Activated CD4-positive, alpha-beta memory T cell treated with anti-CD3 and anti-CD28 coated beads for 36 hours (primary cell): ENCODE data around the gene VWA8. TPM values are rescaled to one million over a fixed set of nuclear protein-coding genes. Genes with fewer than 3 reads are reported as not detected.

Source experiments
- CTCF ChIA-PET: fragments of 350-600 bp; sonication (Branson Sonifier 250); formaldehyde crosslinking; loops from one replicate; lab custom pipeline; 2021; ENCODE audit warnings: antibody characterized with exemption, inconsistent platforms; lab: Charles Lee
- POLR2A ChIA-PET: fragments of 350-600 bp; sonication (Branson Sonifier 250); formaldehyde crosslinking; loops from one replicate; lab custom pipeline; 2021; ENCODE audit warnings: antibody characterized with exemption; lab: Charles Lee
- DNase-seq: peaks from one replicate; pipeline ENCODE4 v3.0.0-alpha.2; 2020
- H3K27ac Mint-ChIP-seq: one replicate; pipeline ENCODE4 v1.8.0; 2021; ENCODE audit warnings: mixed read lengths
- H3K27me3 Mint-ChIP-seq: one replicate; pipeline ENCODE4 v1.8.0; 2021; ENCODE audit warnings: mixed read lengths
- H3K36me3 Mint-ChIP-seq: one replicate; pipeline ENCODE4 v1.8.0; 2021; ENCODE audit warnings: mixed read lengths
- H3K4me1 Mint-ChIP-seq: one replicate; pipeline ENCODE4 v1.8.0; 2021; ENCODE audit warnings: low read depth, mixed read lengths
- H3K4me3 Mint-ChIP-seq: one replicate; pipeline ENCODE4 v1.8.0; 2021; ENCODE audit warnings: mild to moderate bottlenecking, mixed read lengths
- H3K9me3 Mint-ChIP-seq: one replicate; pipeline ENCODE4 v1.8.0; 2021; ENCODE audit warnings: mixed read lengths
- intact Hi-C: fragments of 100-400 bp; cut with micrococcal nuclease; formaldehyde crosslinking; loops from one replicate; pipeline ENCODE4 v1.15.1; 2023
- total RNA-seq, 2 experiments: library from RNA; stranded (reverse); gene quantifications; one replicate each; pipeline ENCODE4 v1.2.3, GENCODE V29; 2021

Gene VWA8
- total RNA-seq, 2 experiments from 2014 or later = 16.8 to 17.1 TPM

DNA sequence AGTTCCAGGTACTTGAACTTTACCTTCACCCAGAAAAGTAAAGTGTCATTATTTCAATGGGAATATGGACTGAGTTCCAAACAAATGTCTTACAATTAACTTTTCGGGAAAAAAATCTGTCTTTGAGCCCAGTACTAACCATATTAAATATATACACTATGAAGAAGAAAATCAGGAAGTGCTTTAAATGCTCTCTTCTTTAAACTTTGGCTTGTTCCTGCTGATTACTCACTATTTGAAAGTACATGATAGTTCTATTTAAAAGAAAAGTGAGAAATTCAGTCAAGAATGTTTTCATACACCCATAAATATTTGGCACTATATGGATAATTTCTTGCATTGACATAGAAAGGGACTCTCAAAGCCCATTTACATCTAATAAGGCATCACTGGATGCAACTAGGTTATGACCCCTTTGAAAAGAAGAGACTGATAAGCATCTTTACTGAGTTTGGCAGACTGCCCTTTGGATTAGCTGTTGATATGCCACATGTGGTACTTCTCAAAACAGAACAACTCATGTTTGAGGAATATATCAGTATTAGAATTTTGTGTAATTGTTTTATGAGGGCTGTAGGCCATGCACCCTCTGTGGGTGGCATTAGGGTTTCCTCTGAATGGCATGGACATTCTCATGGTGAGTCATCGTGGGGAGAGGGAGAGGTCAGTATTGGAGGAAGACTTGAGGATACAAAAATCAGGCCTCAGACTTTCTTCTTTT is 25.0 kb upstream of the VWA8 start:
- H3K4me1 Mint-ChIP-seq = peaks cover 8% of the 10 kb centered on the region
- DNase-seq = no peak
- no peaks in the 10 kb centered on the region for H3K9me3 Mint-ChIP-seq
- no peak overlapping the region for H3K4me3 Mint-ChIP-seq
- intact Hi-C loops = no loop called here
- CTCF ChIA-PET = no interaction called here
- H3K27me3 Mint-ChIP-seq = peaks cover 5% of the 10 kb centered on the region
- no peak overlapping the region for H3K27ac Mint-ChIP-seq
- POLR2A ChIA-PET = no interaction called here
- H3K36me3 Mint-ChIP-seq = no peaks in the 10 kb centered on the region

DNA sequence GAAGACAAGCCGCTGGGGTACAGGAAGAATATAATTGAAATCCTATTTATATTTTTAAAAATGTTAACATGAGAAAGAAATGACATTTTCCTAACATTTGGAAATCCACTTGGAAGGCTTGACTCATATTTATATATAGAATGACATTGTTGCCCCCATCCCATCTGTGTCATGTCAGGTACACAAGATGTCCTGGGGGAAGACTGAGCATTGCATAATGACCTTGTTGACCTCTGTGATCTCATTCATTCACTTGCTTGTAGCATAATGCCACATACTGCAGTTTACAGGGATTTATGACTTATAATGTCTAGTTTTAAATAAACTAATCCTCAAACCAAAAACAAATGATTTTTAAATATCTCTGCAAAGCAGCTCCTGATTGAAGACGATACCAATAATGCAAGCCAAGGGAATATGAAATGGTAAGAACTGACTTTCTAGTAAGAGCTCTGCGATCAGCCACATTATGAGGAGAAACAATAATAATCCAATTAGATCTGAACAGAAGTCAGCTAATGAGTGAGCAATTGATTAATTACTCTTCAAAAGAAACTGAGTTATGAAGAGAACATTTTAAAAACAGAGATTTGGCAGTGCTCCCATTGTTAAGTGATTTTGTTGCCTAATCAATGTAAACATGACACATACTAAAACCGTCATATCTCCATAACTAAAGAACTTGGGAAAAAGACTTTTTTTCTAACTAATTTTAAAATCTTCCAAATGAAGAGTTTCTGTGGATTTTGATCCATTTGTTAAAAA is 21.2 kb upstream of the VWA8 start:
- no peak for DNase-seq
- Mint-ChIP-seq H3K9me3 (no peaks in the 10 kb centered on the region), H3K4me1 (peaks cover 8% of the 10 kb centered on the region), H3K4me3 (no peak overlapping the region), H3K27me3 (peaks cover 4% of the 10 kb centered on the region), H3K36me3 (no peaks in the 10 kb centered on the region), H3K27ac (no peak overlapping the region)
- CTCF ChIA-PET = interaction anchor here (1.0 kb wide), 1 partner anchor 19 kb away, joined by 4 read pairs; no protein-coding TSS in a partner anchor
- POLR2A ChIA-PET = interaction anchor here (0.6 kb wide), 1 partner anchor 22 kb away, joined by 3 read pairs; the partner anchor contains the start of gene VWA8
- intact Hi-C loops = no loop called here

DNA sequence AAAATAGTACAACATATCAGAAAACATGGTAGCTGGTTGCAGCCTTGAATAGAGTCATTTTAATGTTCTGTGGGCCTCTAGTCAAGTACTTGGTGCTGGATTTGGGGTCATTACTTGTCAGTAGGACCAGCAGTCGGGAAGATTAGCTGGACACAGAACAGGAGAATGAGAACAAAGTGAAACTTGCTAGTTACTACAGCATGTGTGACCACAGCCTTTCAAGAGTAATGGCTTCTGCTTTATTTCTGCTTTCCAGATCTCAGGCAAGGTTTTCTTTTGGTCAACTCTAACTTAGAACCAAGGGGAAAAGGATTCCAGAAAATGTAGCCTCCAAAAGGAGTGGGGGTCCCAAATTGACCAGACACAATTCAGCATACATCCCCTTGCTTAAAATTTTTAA is 17.1 kb upstream of the VWA8 start:
- ChIA-PET POLR2A (interaction anchor here (1.3 kb wide), 1 partner anchor 25 kb away, joined by 3 read pairs; no protein-coding TSS in a partner anchor), CTCF (no interaction called here)
- Mint-ChIP-seq H3K27me3 (peaks cover 1% of the 10 kb centered on the region), H3K36me3 (no peaks in the 10 kb centered on the region), H3K9me3 (no peaks in the 10 kb centered on the region), H3K4me3 (no peak overlapping the region), H3K4me1 (peaks cover 5% of the 10 kb centered on the region), H3K27ac (no peak overlapping the region)
- intact Hi-C loops = no loop called here
- no peak for DNase-seq

DNA sequence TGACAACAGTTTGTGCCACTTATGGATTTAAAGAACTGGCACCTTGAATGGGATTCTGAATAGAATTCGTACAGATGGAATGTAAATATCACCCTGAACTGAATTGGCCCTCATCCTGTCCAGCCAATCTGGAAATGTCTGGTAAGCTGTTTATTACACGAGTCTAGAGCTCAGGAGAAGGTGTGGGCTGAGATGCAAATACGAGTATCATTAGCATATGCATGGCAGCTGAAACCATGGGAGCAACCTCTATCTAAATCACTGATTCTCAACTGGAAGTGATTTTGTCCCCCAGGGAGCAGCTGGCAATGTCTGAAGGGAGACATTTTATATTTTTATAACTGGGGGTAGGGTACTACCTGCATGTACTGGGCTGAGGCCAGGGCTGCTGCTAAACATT is 15.6 kb upstream of the VWA8 start:
- intact Hi-C loops = no loop called here
- no peaks in the 10 kb centered on the region for H3K9me3 Mint-ChIP-seq
- H3K4me3 Mint-ChIP-seq = no peak overlapping the region
- ChIA-PET CTCF (interaction anchor here (0.7 to 1.1 kb wide), 2 partner anchors 25 to 73 kb away, joined by 3 read pairs; no protein-coding TSS in a partner anchor), POLR2A (no interaction called here)
- H3K4me1 Mint-ChIP-seq = peaks cover 7% of the 10 kb centered on the region
- H3K36me3 Mint-ChIP-seq = no peaks in the 10 kb centered on the region
- H3K27me3 Mint-ChIP-seq = no peaks in the 10 kb centered on the region
- no peak for DNase-seq
- no peak overlapping the region for H3K27ac Mint-ChIP-seq

DNA sequence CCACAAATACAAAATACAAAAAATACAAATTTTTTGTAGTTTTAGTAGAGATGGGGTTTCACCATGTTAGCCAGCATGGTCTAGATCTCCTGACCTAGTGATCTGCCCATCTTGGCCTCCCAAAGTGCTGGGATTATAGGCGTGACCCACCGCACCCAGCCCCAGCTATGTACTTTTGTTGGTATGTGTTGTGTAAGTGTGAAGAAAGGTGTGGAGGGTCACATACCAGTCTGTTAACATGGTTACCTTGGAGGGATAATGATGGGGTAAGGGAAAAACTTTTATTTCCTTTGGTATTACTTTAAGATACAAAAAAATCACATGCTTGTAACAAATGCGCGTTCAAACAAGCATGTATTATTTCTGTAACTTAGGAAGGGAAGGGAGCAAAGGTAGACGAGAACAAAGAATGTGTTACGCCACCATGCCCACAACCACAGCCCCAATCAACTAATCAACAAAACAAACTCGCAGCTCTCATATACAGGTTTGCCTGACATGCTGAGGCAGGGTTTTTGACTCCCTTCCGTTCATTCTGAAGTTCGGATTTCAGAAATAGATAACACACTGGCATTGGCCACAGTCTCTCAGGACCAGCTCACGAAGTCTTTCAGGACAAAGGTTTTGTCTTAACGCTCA is 13.5 kb upstream of the VWA8 start:
- no peak overlapping the region for H3K27ac Mint-ChIP-seq
- ChIA-PET POLR2A (no interaction called here), CTCF (no interaction called here)
- no peak for DNase-seq
- H3K4me3 Mint-ChIP-seq = no peak overlapping the region
- no peaks in the 10 kb centered on the region for H3K27me3 Mint-ChIP-seq
- intact Hi-C loops = no loop called here
- H3K9me3 Mint-ChIP-seq = no peaks in the 10 kb centered on the region
- peaks cover 9% of the 10 kb centered on the region for H3K4me1 Mint-ChIP-seq
- H3K36me3 Mint-ChIP-seq = no peaks in the 10 kb centered on the region

DNA sequence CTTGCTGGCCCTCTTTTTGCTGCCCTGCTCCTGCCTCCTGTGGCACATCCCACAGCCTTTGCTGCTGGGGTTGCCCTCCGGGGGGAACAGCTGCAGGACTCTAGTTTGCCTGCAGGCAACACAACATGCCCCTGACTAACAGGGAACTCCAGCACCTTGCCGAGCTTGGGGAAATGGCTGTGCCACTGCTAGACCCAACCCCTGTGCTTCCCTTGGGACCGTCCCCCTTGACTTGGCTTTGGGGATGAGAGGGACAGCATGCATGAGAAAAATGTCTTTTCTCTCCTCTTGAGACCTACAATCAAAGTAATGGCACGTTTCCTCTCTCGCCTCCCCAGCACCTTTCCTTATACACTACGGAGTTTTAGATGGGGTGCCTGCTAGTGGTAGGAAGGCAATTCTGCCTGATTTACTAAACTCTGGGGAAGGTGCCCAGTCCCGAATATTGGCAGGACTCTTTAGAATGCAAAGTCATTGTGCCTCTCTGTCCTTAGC is 12.4 kb upstream of the VWA8 start:
- Mint-ChIP-seq H3K4me3 (no peak overlapping the region), H3K27me3 (no peaks in the 10 kb centered on the region), H3K9me3 (no peaks in the 10 kb centered on the region), H3K4me1 (peaks cover 9% of the 10 kb centered on the region), H3K27ac (no peak overlapping the region), H3K36me3 (no peaks in the 10 kb centered on the region)
- CTCF ChIA-PET = no interaction called here
- DNase-seq = no peak
- intact Hi-C loops = no loop called here
- POLR2A ChIA-PET = interaction anchor here (0.6 kb wide), 1 partner anchor 11 kb away, joined by 3 read pairs; no protein-coding TSS in a partner anchor

DNA sequence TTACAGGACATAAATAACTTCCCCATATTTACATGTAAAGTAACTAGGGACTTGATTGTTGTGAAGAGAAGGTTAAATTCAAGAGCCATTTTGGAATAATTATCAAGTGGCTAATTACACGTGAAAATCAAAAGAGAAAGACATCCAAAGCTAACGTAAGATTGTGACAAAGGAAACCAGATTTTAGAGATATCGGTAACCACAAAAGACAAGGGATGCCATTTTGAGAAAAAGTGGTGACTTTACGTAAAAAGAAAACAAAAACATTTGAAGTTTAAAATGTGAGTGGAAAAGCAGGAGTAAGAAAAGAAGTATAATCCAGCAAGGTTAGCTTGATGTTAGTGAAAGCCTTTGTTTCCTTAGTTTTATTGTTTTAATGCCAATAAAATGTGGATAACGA is 10.9 kb upstream of the VWA8 start:
- ChIA-PET POLR2A (interaction anchor here (1.7 kb wide), 1 partner anchor 11 kb away, joined by 6 read pairs; the partner anchor contains the start of gene VWA8), CTCF (interaction anchor here (1.0 to 1.1 kb wide), 2 partner anchors 10 to 141 kb away, joined by 3 read pairs; no protein-coding TSS in a partner anchor)
- H3K4me1 Mint-ChIP-seq = peaks cover 9% of the 10 kb centered on the region

DNA sequence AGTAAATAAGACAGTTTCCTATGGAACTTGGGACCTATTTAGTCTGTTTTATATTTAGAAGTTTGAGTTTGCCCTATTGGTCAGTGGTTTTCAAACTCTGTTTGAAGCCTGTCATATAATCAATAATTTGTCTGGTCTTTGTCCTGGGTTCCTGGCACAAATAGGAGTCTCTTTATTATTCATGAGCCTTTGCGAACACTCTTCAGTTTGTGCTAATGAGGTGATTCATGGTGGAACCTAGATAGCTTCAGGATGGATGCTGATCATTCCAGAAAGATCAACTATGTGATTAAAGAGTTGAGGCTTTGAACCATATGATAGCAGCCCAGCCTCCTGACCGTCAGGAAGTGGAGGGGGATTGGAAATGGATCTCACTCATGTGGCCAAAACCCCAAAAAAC is 10.0 kb upstream of the VWA8 start:
- POLR2A ChIA-PET = interaction anchor here (0.5 to 1.7 kb wide), 2 partner anchors 10 to 21 kb away, joined by 5 to 6 read pairs; partner anchors contain the start of gene VWA8
- Mint-ChIP-seq H3K4me1 (peaks cover 9% of the 10 kb centered on the region), H3K27me3 (no peaks in the 10 kb centered on the region)

More for the DNA sequence above, 10.9 kb upstream of the VWA8 start:
- no peak overlapping the region for H3K27ac Mint-ChIP-seq
- no peaks in the 10 kb centered on the region for H3K9me3 Mint-ChIP-seq
- no peaks in the 10 kb centered on the region for H3K27me3 Mint-ChIP-seq
- H3K36me3 Mint-ChIP-seq = no peaks in the 10 kb centered on the region
- no peak for DNase-seq
- intact Hi-C loops = loop anchor here (1.0 kb wide), 1 partner anchor 9 kb away; no protein-coding TSS in a partner anchor
- H3K4me3 Mint-ChIP-seq = no peak overlapping the region

DNA sequence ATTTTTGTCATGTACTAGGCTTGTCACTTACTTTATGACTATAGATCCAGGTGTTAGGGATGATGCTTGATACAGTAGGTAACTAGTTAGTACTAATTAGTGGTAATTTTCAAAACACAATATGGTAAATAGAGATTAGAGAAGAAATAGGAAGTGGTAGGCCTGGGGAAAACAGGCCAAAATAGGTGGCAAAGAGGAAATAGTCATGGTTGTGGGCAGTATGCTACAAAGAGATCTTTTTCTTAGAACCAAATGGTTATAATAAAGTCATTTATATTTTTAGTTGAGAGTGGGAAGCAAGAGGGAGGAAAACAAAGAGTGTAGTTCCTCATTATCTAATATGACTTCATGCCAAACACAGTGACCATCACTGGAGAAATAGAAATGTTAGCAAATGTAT is 9.1 kb upstream of the VWA8 start:
- Mint-ChIP-seq H3K36me3 (no peaks in the 10 kb centered on the region), H3K27ac (no peak overlapping the region), H3K4me3 (no peak overlapping the region), H3K9me3 (no peaks in the 10 kb centered on the region), H3K27me3 (no peaks in the 10 kb centered on the region), H3K4me1 (peaks cover 9% of the 10 kb centered on the region)
- intact Hi-C loops = no loop called here
- CTCF ChIA-PET = no interaction called here
- no peak for DNase-seq
- POLR2A ChIA-PET = no interaction called here

More for the DNA sequence above, 10.0 kb upstream of the VWA8 start:
- Mint-ChIP-seq H3K36me3 (no peaks in the 10 kb centered on the region), H3K9me3 (no peaks in the 10 kb centered on the region), H3K4me3 (no peak overlapping the region), H3K27ac (no peak overlapping the region)
- CTCF ChIA-PET = interaction anchor here (1.1 kb wide), 1 partner anchor 142 kb away, joined by 3 read pairs; no protein-coding TSS in a partner anchor
- DNase-seq = no peak
- intact Hi-C loops = loop anchor here (1.0 kb wide), 1 partner anchor 8 kb away; no protein-coding TSS in a partner anchor

DNA sequence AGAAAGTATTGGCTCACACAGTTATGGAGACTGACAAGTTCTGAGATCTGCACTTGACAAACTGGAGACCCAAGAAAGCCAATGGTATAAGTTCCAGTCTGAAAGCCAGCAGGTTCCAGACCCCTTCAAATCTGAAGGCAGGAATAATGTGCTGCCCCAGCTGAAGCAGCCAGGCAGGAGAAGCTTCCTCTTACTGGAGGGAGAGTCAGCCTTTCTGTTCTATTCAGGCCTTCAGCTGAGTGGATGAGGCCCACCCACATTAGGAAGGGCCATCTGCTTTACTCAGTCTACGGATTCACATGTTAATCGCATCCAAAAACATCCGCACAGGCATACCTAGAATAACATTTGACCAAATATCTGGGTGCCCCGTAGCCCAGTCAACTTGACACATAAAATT is 8.2 kb upstream of the VWA8 start:
- intact Hi-C loops = no loop called here
- H3K4me1 Mint-ChIP-seq = peaks cover 9% of the 10 kb centered on the region
- no peak overlapping the region for H3K4me3 Mint-ChIP-seq

DNA sequence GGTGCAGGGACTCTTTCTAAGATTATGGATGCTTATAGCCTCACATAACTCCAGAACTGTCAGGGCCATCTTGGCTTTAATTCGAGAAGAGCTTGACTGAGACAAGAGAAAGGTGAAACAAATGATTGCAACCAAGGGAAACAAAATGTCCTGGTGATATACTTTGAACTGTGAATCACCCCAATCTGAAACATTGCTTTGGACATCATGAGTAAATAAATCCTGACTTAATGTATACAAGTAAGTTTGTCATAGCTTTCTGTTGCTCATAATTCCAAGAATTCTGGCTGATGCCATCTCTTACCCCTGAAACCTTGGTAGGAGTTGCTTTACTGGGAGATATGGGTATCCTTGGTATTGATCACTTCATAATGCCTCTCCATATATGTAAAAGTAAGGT is 5.8 kb upstream of the VWA8 start:
- no peaks in the 10 kb centered on the region for H3K9me3 Mint-ChIP-seq

More for the DNA sequence above, 8.2 kb upstream of the VWA8 start:
- CTCF ChIA-PET = no interaction called here
- no peak for DNase-seq
- no peaks in the 10 kb centered on the region for H3K36me3 Mint-ChIP-seq
- POLR2A ChIA-PET = no interaction called here
- H3K27me3 Mint-ChIP-seq = no peaks in the 10 kb centered on the region
- no peak overlapping the region for H3K27ac Mint-ChIP-seq
- no peaks in the 10 kb centered on the region for H3K9me3 Mint-ChIP-seq

More for the DNA sequence above, 5.8 kb upstream of the VWA8 start:
- DNase-seq = no peak
- intact Hi-C loops = no loop called here
- no peaks in the 10 kb centered on the region for H3K27me3 Mint-ChIP-seq
- peaks cover 25% of the 10 kb centered on the region for H3K4me1 Mint-ChIP-seq
- ChIA-PET POLR2A (no interaction called here), CTCF (no interaction called here)
- H3K36me3 Mint-ChIP-seq = no peaks in the 10 kb centered on the region
- H3K27ac Mint-ChIP-seq = no peak overlapping the region
- no peak overlapping the region for H3K4me3 Mint-ChIP-seq
